OCI-LY7 (cell line): ENCODE data around the gene ZXDC.

Experiments used
- CTCF ChIP-seq: fragments of 200-600 bp; sonication (generic); conservative IDR thresholded peaks from 2 replicates; pipeline ENCODE4 v1.5.1; 2014; ENCODE audit warnings: mild to moderate bottlenecking, antibody characterized with exemption, low read length, moderate library complexity, mixed read lengths
- EZH2phosphoT487 ChIP-seq: fragments of 200-600 bp; sonication (generic); IDR thresholded peaks from 2 replicates; pipeline ENCODE4 v1.6.1; 2018; ENCODE audit warnings: low read depth, borderline replicate concordance, mild to moderate bottlenecking, mixed run types, antibody characterized with exemption, low read length, moderate library complexity, mixed read lengths

GRCh38 chr3:126517291-126517951 lies 41.7 kb upstream of the ZXDC start, which contains the start of gene UROC1:
- TF ChIP-seq CTCF (no peak), EZH2phosphoT487 (no peak)
